GM06990 (cell line): ENCODE measurements around the gene CNTNAP4.

ENCODE experiments used
- DNase-seq: peaks from one replicate; pipeline ENCODE4 v3.0.0-alpha.2; 2011; ENCODE audit not compliant: insufficient read length; ENCODE audit errors: extremely low read depth
- H3K27me3 ChIP-seq: replicated peaks from 2 replicates; pipeline ENCODE4 v1.6.0; 2011; ENCODE audit warnings: low read length; ENCODE audit not compliant: control insufficient read depth, insufficient read depth
- H3K36me3 ChIP-seq: 2 replicates; pipeline ENCODE4 v1.5.1; 2011; ENCODE audit warnings: low read length; ENCODE audit not compliant: control insufficient read depth, insufficient read depth
- H3K4me3 ChIP-seq: replicated peaks from 2 replicates; pipeline ENCODE4 v1.5.1; 2011; ENCODE audit warnings: low read depth, mild to moderate bottlenecking, control low read depth, low read length
- TF ChIP-seq, protein P1 (sequence below): IDR thresholded peaks from 2 replicates; pipeline ENCODE4 v1.5.1; 2011; ENCODE audit warnings: low read length, control low read depth, mild to moderate bottlenecking, inconsistent platforms; ENCODE audit not compliant: insufficient read depth, poor library complexity, severe bottlenecking

Gene CNTNAP4

DNA sequence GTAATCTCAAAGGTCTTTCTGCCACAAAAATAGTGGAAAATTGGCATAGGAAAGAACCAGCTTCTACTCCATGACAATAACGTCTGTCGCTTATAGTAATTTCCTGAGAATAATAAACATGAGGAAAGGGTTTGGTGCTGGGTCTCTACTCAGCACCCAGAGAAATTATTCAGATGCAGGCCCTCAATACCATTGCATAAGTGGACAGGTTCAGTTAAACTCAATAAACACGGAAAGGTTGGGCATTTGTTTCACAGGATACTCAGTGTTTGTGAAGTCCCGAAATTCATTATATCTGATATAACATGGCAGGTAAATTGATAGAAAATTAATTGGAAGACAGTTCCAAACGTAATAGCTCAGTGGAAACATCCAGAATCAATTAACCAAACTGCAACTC lies 254.0 kb downstream of the CNTNAP4 start:
- no peaks in the 10 kb centered on the region for H3K27me3 ChIP-seq
- TF ChIP-seq, protein P1, sequence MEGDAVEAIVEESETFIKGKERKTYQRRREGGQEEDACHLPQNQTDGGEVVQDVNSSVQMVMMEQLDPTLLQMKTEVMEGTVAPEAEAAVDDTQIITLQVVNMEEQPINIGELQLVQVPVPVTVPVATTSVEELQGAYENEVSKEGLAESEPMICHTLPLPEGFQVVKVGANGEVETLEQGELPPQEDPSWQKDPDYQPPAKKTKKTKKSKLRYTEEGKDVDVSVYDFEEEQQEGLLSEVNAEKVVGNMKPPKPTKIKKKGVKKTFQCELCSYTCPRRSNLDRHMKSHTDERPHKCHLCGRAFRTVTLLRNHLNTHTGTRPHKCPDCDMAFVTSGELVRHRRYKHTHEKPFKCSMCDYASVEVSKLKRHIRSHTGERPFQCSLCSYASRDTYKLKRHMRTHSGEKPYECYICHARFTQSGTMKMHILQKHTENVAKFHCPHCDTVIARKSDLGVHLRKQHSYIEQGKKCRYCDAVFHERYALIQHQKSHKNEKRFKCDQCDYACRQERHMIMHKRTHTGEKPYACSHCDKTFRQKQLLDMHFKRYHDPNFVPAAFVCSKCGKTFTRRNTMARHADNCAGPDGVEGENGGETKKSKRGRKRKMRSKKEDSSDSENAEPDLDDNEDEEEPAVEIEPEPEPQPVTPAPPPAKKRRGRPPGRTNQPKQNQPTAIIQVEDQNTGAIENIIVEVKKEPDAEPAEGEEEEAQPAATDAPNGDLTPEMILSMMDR = no peak

GRCh38 chr16:76532188-76532973 lies 255.2 kb downstream of the CNTNAP4 start:
- no peak for DNase-seq
- Histone ChIP-seq H3K4me3 (no peak overlapping the region), H3K36me3 (no peaks in the 10 kb centered on the region), H3K27me3 (no peaks in the 10 kb centered on the region)
- TF ChIP-seq, protein P1 = no peak

More for the DNA sequence above, 254.0 kb downstream of the CNTNAP4 start:
- Histone ChIP-seq H3K36me3 (no peaks in the 10 kb centered on the region), H3K4me3 (no peak overlapping the region)
- no peak for DNase-seq

DNA sequence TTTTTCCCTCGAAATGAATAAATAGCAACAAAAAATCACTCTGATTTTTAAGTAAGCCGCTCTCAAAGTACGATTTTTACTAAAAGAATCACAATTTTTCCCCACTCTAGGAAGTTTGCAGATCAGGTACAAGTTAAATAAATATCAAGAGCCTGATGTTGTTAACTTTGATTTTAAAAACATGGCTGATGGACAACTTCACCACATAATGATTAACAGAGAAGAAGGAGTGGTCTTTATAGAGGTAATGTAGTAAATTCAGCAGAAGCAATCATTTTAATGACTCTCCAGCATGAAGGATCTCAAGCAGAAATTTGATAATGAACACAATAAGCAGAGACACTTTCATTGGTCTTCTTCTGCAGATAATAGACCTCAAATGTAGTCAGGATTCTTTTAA lies 262.4 kb downstream of the CNTNAP4 start:
- H3K4me3 ChIP-seq = no peak overlapping the region

GRCh38 chr16:76541070-76541469 lies 263.9 kb downstream of the CNTNAP4 start:
- TF ChIP-seq, protein P1 = no peak
- DNase-seq = no peak
- Histone ChIP-seq H3K4me3 (no peak overlapping the region), H3K36me3 (no peaks in the 10 kb centered on the region), H3K27me3 (no peaks in the 10 kb centered on the region)

More for the DNA sequence above, 262.4 kb downstream of the CNTNAP4 start:
- TF ChIP-seq, protein P1 = no peak
- no peak for DNase-seq
- no peaks in the 10 kb centered on the region for H3K36me3 ChIP-seq
- H3K27me3 ChIP-seq = no peaks in the 10 kb centered on the region

- Histone ChIP-seq H3K27me3 (no peaks in the 10 kb centered on the region), H3K4me3 (no peak overlapping the region), H3K36me3 (no peaks in the 10 kb centered on the region)
- TF ChIP-seq, protein P1 = no peak
- no peak for DNase-seq
Measured at GRCh38 chr16:76565542-76565941, 288.3 kb downstream of the CNTNAP4 start.
